Coronary artery (tissue), 2 donors: ENCODE data around the gene ACSM4.

Source experiments
- DNase-seq: peaks from one replicate; pipeline ENCODE4 v3.0.0-alpha.2; 2017; ENCODE audit warnings: low spot score
- H3K27ac ChIP-seq, 2 donors: fragments of 200-600 bp; sonication (generic); one replicate each; pipeline ENCODE4 v1.5.1; 2016 to 2019
- H3K4me3 ChIP-seq: fragments of 200-600 bp; sonication (generic); 2 replicates; pipeline ENCODE4 v1.5.1; 2016; ENCODE audit warnings: mild to moderate bottlenecking, moderate library complexity
- CTCF ChIP-seq: fragments of 200-600 bp; sonication (generic); IDR thresholded peaks from one replicate; pipeline ENCODE4 v1.5.1; 2019; ENCODE audit warnings: antibody characterized with exemption

ACSM4 gene

GRCh38 chr12:7302266-7302986 is 1.4 kb upstream of the ACSM4 start:
- H3K4me3 ChIP-seq: no peak overlapping the region
- DNase-seq: no peak
- no peak for TF ChIP-seq CTCF
- H3K27ac ChIP-seq: no peak overlapping the region

- no peak for DNase-seq
- no peak overlapping the region for H3K27ac ChIP-seq
- H3K4me3 ChIP-seq: no peak overlapping the region
- no peak for TF ChIP-seq CTCF
These were observed 642 bp upstream of the ACSM4 start for GRCh38 chr12:7303230-7303629.

- Histone ChIP-seq H3K4me3 (no peak overlapping the region), H3K27ac (no peak overlapping the region)
- DNase-seq: no peak
- no peak for TF ChIP-seq CTCF
These were observed 584 bp downstream of the ACSM4 start for GRCh38 chr12:7304456-7304855.

GRCh38 chr12:7310070-7310469 is 6.2 kb downstream of the ACSM4 start:
- DNase-seq: no peak
- Histone ChIP-seq H3K27ac (no peak overlapping the region), H3K4me3 (no peak overlapping the region)
- TF ChIP-seq CTCF: no peak

GRCh38 chr12:7319930-7320329 is 16.1 kb downstream of the ACSM4 start:
- no peak for DNase-seq
- no peak for TF ChIP-seq CTCF
- Histone ChIP-seq H3K4me3 (no peak overlapping the region), H3K27ac (no peak overlapping the region)

GRCh38 chr12:7321624-7322023 is 17.8 kb downstream of the ACSM4 start:
- DNase-seq: no peak
- no peak overlapping the region for H3K27ac ChIP-seq
- H3K4me3 ChIP-seq: no peak overlapping the region
- TF ChIP-seq CTCF: no peak

- TF ChIP-seq CTCF: no peak
- no peak overlapping the region for H3K4me3 ChIP-seq
- DNase-seq: no peak
- no peak overlapping the region for H3K27ac ChIP-seq
These were observed 18.7 kb downstream of the ACSM4 start for GRCh38 chr12:7322599-7322998.
